Vagina (tissue), 2 donors: ENCODE results near the gene FBN3. TPM values are rescaled to one million over a fixed set of nuclear protein-coding genes. Genes with fewer than 3 reads are reported as not detected.
"Not testable (repeated sequence)": the region's sequence is repeated elsewhere in the genome, so short reads cannot be mapped to it uniquely, and the experiment has no call there.

Experiments used
- DNase-seq, 2 donors: peaks; one replicate each; pipeline ENCODE4 v3.0.0-alpha.2; 2017; ENCODE audit errors: extremely low spot score in 2 of 2
- H3K27ac ChIP-seq: fragments of 200-600 bp; sonication (generic); one replicate; pipeline ENCODE4 v1.5.1; 2019
- H3K27me3 ChIP-seq: fragments of 200-600 bp; sonication (generic); one replicate; pipeline ENCODE4 v1.5.1; 2019
- H3K36me3 ChIP-seq, 2 donors: fragments of 200-600 bp; sonication (generic); one replicate each; pipeline ENCODE4 v1.5.1; 2017 to 2019
- H3K4me1 ChIP-seq: fragments of 200-600 bp; sonication (generic); one replicate; pipeline ENCODE4 v1.5.1; 2019
- H3K4me3 ChIP-seq, 2 donors: fragments of 200-600 bp; sonication (generic); 1 replicate in 1 of 2; 2 replicates in 1 of 2; pipeline ENCODE4 v1.5.1; 2016 to 2019
- H3K9me3 ChIP-seq: fragments of 200-600 bp; sonication (generic); one replicate; pipeline ENCODE4 v1.5.1; 2019
- POLR2A ChIP-seq, 2 donors: fragments of 450-650 bp; IDR thresholded peaks; one replicate each; pipeline ENCODE4 v1.6.1; 2017; ENCODE audit warnings: antibody characterized with exemption in 2 of 2, mild to moderate bottlenecking in 2 of 2, moderate library complexity in 2 of 2
- POLR2AphosphoS5 ChIP-seq, 2 donors: sonication (generic); formaldehyde crosslinking; IDR thresholded peaks; one replicate each; pipeline ENCODE4 v1.9.0; 2017; ENCODE audit warnings: antibody characterized with exemption in 2 of 2, mild to moderate bottlenecking in 2 of 2, low read depth in 1 of 2; ENCODE audit not compliant: insufficient read depth in 1 of 2
- intact Hi-C: fragments of 100-400 bp; cut with DNase I; formaldehyde crosslinking; loops from one replicate; pipeline ENCODE4 v1.15.1; 2023
- total RNA-seq: library from RNA; depleted of rRNA; stranded (reverse); fragments of >200 nt; gene quantifications from one replicate; pipeline ENCODE4 v1.2.3, GENCODE V29; 2016
- TF ChIP-seq, protein P1 (sequence below), 3 experiments: fragments of 450-650 bp in 2 of 3; fragments of 200-600 bp in 1 of 3; sonication (generic) in 1 of 3; IDR thresholded peaks; one replicate each; pipeline ENCODE4 v1.5.1; 2017 to 2019; ENCODE audit warnings: antibody characterized with exemption in 3 of 3, mild to moderate bottlenecking in 2 of 3, moderate library complexity in 2 of 3

The FBN3 gene
- total RNA-seq, 1 donor from 2014 or later, result not detected

DNA sequence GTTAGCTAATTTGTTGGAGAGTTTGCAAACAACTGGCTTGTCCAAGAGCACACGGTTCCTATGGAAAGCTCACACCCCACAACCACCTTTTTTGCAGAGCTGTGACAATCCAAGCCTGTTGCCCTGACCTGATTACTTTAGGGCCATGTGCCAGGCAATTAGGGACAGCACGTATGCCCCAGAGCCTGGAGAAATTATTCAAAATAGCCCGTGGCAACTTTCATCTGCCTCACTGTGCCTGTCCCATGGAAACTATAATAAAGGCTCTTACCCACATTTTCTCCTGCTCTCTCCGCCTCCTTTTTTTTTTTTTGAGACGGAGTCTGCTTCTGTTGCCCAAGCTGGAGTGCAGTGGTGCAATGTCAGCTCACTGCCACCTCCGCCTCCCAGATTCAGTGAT is 18.6 kb upstream of the FBN3 start:
- H3K36me3 ChIP-seq, result no peaks in the 10 kb centered on the region
- H3K9me3 ChIP-seq, result no peaks in the 10 kb centered on the region
- no peak overlapping the region for H3K27ac ChIP-seq
- H3K4me3 ChIP-seq, result no peak overlapping the region
- H3K4me1 ChIP-seq, result no peaks in the 10 kb centered on the region
- DNase-seq, result no peak
- TF ChIP-seq, protein P1, sequence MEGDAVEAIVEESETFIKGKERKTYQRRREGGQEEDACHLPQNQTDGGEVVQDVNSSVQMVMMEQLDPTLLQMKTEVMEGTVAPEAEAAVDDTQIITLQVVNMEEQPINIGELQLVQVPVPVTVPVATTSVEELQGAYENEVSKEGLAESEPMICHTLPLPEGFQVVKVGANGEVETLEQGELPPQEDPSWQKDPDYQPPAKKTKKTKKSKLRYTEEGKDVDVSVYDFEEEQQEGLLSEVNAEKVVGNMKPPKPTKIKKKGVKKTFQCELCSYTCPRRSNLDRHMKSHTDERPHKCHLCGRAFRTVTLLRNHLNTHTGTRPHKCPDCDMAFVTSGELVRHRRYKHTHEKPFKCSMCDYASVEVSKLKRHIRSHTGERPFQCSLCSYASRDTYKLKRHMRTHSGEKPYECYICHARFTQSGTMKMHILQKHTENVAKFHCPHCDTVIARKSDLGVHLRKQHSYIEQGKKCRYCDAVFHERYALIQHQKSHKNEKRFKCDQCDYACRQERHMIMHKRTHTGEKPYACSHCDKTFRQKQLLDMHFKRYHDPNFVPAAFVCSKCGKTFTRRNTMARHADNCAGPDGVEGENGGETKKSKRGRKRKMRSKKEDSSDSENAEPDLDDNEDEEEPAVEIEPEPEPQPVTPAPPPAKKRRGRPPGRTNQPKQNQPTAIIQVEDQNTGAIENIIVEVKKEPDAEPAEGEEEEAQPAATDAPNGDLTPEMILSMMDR (IDR thresholded peaks at IDR 0.05), result no peak
- no peak for TF ChIP-seq POLR2A (IDR thresholded peaks at IDR 0.05)
- TF ChIP-seq POLR2AphosphoS5 (IDR thresholded peaks at IDR 0.05; ENCODE audit: insufficient read depth in 1 of 2, low read depth in 1 of 2), result no peak
- H3K27me3 ChIP-seq, result no peaks in the 10 kb centered on the region
- intact Hi-C loops, result no loop called here

DNA sequence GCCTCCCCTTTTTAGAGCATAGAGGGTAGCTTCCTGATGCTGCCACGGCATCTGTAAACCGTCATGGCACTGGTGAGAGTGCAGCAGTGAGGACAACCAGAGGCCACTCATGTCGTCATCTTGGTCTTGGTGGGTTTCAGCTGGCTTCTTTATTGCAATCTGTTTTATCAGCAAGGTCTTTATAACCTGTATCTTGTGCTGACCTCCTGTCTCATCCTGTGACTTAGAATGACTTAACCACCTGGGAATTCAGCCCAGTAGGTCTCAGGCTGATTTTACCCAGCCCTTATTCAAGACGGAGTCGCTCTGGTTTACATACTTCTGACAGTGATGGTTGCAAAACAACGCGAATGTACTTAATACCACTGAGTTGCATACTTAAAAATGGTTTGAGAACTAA is 14.4 kb upstream of the FBN3 start:
- no peaks in the 10 kb centered on the region for H3K9me3 ChIP-seq
- no peak overlapping the region for H3K27ac ChIP-seq
- no peak overlapping the region for H3K4me3 ChIP-seq
- no peak for DNase-seq
- H3K4me1 ChIP-seq, result peaks cover 5% of the 10 kb centered on the region
- no peaks in the 10 kb centered on the region for H3K36me3 ChIP-seq
- TF ChIP-seq POLR2AphosphoS5 (IDR thresholded peaks at IDR 0.05; ENCODE audit: insufficient read depth in 1 of 2, low read depth in 1 of 2) (no peak), POLR2A (IDR thresholded peaks at IDR 0.05) (no peak)
- TF ChIP-seq, protein P1 (IDR thresholded peaks at IDR 0.05), result no peak
- H3K27me3 ChIP-seq, result no peaks in the 10 kb centered on the region
- intact Hi-C loops, result no loop called here

DNA sequence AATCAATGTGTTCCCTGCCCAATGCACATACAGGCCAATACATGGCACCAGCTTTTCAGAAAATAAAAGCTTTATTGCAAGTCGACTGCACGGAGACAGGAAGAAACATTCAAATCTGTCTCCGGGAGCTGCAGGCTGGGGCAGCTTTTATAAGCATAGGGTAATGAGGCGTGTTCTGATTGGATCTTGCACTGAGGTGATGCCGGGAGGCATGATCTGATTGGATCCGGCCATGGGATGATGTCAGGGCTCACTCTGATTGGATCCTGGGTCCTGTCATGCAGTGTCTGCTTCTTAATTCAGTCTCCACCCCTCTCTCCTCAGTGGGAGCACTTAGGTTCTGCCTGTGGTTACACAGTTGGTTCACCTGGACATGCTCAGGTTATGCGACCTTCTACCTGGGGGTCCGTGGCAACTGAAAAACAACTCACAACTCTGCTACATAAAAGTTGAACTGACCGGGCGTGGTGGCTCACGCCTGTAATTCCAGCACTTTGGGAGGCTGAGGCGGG is 11.8 kb upstream of the FBN3 start:
- Histone ChIP-seq H3K4me3 (no peak overlapping the region), H3K4me1 (peaks cover 5% of the 10 kb centered on the region), H3K27me3 (no peaks in the 10 kb centered on the region), H3K36me3 (no peaks in the 10 kb centered on the region), H3K9me3 (no peaks in the 10 kb centered on the region), H3K27ac (no peak overlapping the region)
- TF ChIP-seq POLR2A (IDR thresholded peaks at IDR 0.05) (no peak), POLR2AphosphoS5 (IDR thresholded peaks at IDR 0.05; ENCODE audit: insufficient read depth in 1 of 2, low read depth in 1 of 2) (no peak)
- TF ChIP-seq, protein P1 (IDR thresholded peaks at IDR 0.05), result no peak
- intact Hi-C loops, result no loop called here
- no peak for DNase-seq

DNA sequence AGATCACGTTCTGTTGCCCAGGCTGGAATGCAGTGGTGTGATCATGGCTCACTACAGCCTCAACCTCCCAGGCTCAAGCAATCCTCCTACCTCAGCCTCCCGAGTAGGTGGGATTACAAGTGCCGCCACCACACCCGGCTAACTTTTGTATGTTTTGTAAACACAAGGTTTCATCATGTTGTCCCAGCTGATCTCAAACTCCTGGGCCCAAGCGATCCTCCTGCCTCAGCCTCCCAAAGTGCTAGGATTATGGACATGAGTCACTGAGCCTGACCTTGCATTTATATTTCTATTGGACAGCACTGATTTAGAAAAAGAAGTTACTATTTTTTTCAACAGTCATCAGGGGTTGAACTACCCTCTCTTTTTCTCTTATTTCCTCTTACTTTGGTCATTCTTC is 9.9 kb upstream of the FBN3 start:
- H3K27me3 ChIP-seq, H3K36me3 ChIP-seq, H3K9me3 ChIP-seq, H3K27ac ChIP-seq, DNase-seq, H3K4me3 ChIP-seq: not testable (repeated sequence)
- intact Hi-C loops, result loop anchor here (5.0 kb wide), 1 partner anchor 93 kb away; no protein-coding TSS in a partner anchor
- H3K4me1 ChIP-seq, result peaks cover 13% of the 10 kb centered on the region

DNA sequence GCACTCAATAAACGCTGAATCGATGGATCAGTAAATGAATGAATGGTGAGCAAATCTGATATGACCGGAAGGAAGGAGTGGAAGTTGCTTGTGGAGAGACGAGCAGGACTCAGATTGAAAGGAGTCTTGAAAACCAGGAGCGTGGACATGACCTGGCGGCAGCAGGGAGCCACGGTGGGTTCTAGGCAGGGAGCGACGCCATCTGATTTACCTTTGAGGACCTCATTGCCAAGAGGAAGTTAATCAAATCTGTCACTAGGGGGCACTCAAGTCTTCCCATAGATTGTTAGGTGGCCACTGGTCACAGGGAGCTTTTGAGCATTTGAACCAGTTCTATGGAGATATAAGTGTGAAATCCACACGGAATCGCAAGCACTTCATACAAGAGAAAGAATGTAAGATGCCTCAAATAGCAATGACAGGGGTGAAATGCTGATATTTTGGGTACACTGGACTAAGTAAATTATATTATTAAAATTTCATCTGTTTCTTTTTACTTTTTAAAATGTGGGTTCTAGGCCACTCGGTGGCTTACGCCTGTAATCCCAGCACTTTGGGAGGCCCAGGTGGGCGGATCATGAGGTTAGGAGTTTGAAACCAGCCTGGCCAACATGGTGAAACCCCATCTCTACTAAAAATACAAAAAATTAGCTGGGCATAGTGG is 9.2 kb upstream of the FBN3 start:
- H3K36me3 ChIP-seq, result no peaks in the 10 kb centered on the region
- no peaks in the 10 kb centered on the region for H3K9me3 ChIP-seq
- H3K27ac ChIP-seq, result no peak overlapping the region
- no peaks in the 10 kb centered on the region for H3K27me3 ChIP-seq
- DNase-seq, result no peak
- no peak overlapping the region for H3K4me3 ChIP-seq
- TF ChIP-seq POLR2A (IDR thresholded peaks at IDR 0.05), result no peak
- TF ChIP-seq, protein P1 (IDR thresholded peaks at IDR 0.05), result peak in 2 of 3 experiments; percentile 37 to 67
- peak in 1 of 2 donors; percentile 41 for TF ChIP-seq POLR2AphosphoS5 (IDR thresholded peaks at IDR 0.05; ENCODE audit: insufficient read depth in 1 of 2, low read depth in 1 of 2)
- intact Hi-C loops, result loop anchor here (5.0 kb wide), 1 partner anchor 94 kb away; no protein-coding TSS in a partner anchor
- H3K4me1 ChIP-seq, result peaks cover 14% of the 10 kb centered on the region
